Mesenchymal stem cell (in vitro differentiated cells and primary cell): ENCODE data around the gene RPS8. TPM values are rescaled to one million over a fixed set of nuclear protein-coding genes. Genes with fewer than 3 reads are reported as not detected.

Source experiments
- DNase-seq: peaks from one replicate; pipeline ENCODE4 v3.0.0-alpha.2; 2013
- H2AFZ ChIP-seq: one replicate; pipeline ENCODE4 v1.6.1; 2013; ENCODE audit warnings: low read depth, mild to moderate bottlenecking, control low read depth, inconsistent platforms, low read length, moderate library complexity
- H2AK5ac ChIP-seq: 2 replicates; pipeline ENCODE4 v1.6.1; 2013; ENCODE audit warnings: low read length, moderate library complexity, mild to moderate bottlenecking, inconsistent platforms; ENCODE audit not compliant: severe bottlenecking
- H2BK120ac ChIP-seq: one replicate; pipeline ENCODE4 v1.6.1; 2013; ENCODE audit warnings: low read depth, mild to moderate bottlenecking, inconsistent platforms, low read length, moderate library complexity
- H2BK12ac ChIP-seq, 2 experiments: one replicate each; pipeline ENCODE4 v1.6.1; 2013; ENCODE audit warnings: inconsistent platforms in 2 of 2, low read length in 2 of 2, mild to moderate bottlenecking in 2 of 2, moderate library complexity in 2 of 2, control low read depth in 1 of 2
- H2BK15ac ChIP-seq: one replicate; pipeline ENCODE4 v1.6.1; 2013; ENCODE audit warnings: mild to moderate bottlenecking, low read depth, inconsistent platforms; ENCODE audit not compliant: poor library complexity, severe bottlenecking
- H2BK5ac ChIP-seq: 2 replicates; pipeline ENCODE4 v1.6.1; 2013; ENCODE audit warnings: low read depth, mild to moderate bottlenecking, low read length, control low read depth, inconsistent platforms; ENCODE audit not compliant: poor library complexity, severe bottlenecking
- H3K14ac ChIP-seq, 2 experiments: one replicate each; pipeline ENCODE4 v1.6.1; 2013; ENCODE audit warnings: inconsistent platforms in 2 of 2, low read length in 2 of 2, control low read depth in 1 of 2, mild to moderate bottlenecking in 1 of 2, moderate library complexity in 1 of 2
- H3K18ac ChIP-seq, 2 experiments: one replicate each; pipeline ENCODE4 v1.6.1; 2013; ENCODE audit warnings: inconsistent platforms in 2 of 2, low read length in 2 of 2, control low read depth in 1 of 2, low read depth in 1 of 2, mild to moderate bottlenecking in 1 of 2
- H3K23ac ChIP-seq, 2 experiments: one replicate each; pipeline ENCODE4 v1.6.1; 2013; ENCODE audit warnings: inconsistent platforms in 2 of 2, low read length in 2 of 2, mild to moderate bottlenecking in 2 of 2, moderate library complexity in 2 of 2, control low read depth in 1 of 2
- H3K27ac ChIP-seq: 2 replicates; pipeline ENCODE4 v1.5.1; 2013; ENCODE audit warnings: mild to moderate bottlenecking, moderate library complexity, low read length, control low read depth, inconsistent platforms; ENCODE audit not compliant: poor library complexity, severe bottlenecking
- H3K27me3 ChIP-seq, 2 experiments: 2 replicates each; pipeline versions ENCODE4 v1.6.1 to v1.7.0; 2013; ENCODE audit warnings: low read length in 2 of 2, mild to moderate bottlenecking in 2 of 2, moderate library complexity in 2 of 2, control low read depth in 1 of 2, inconsistent platforms in 1 of 2; ENCODE audit not compliant: control insufficient read depth in 1 of 2, insufficient read depth in 1 of 2
- H3K36me3 ChIP-seq, 2 experiments: 2 replicates each; pipeline versions ENCODE4 v1.6.1 to v1.7.0; 2013; ENCODE audit warnings: low read length in 2 of 2, control low read depth in 1 of 2, inconsistent platforms in 1 of 2, low read depth in 1 of 2, mild to moderate bottlenecking in 1 of 2; ENCODE audit not compliant: insufficient read depth in 2 of 2, control insufficient read depth in 1 of 2
- H3K4ac ChIP-seq, 2 experiments: one replicate each; pipeline ENCODE4 v1.6.1; 2013; ENCODE audit warnings: inconsistent platforms in 2 of 2, low read length in 2 of 2, mild to moderate bottlenecking in 2 of 2, moderate library complexity in 2 of 2, control low read depth in 1 of 2, low read depth in 1 of 2
- H3K4me1 ChIP-seq: 2 replicates; pipeline ENCODE4 v1.6.1; 2013; ENCODE audit warnings: low read depth, low read length, control low read depth; ENCODE audit not compliant: control insufficient read depth, insufficient read depth
- H3K4me2 ChIP-seq: 2 replicates; pipeline ENCODE4 v1.6.1; 2013; ENCODE audit warnings: low read length, mild to moderate bottlenecking, inconsistent platforms; ENCODE audit not compliant: poor library complexity, severe bottlenecking
- H3K4me3 ChIP-seq, 2 experiments: 2 replicates each; pipeline versions ENCODE4 v1.5.1 to v1.7.0; 2013; ENCODE audit warnings: low read length in 2 of 2, mild to moderate bottlenecking in 2 of 2, control low read depth in 1 of 2, low read depth in 1 of 2; ENCODE audit not compliant: insufficient read depth in 1 of 2
- H3K79me1 ChIP-seq: replicated peaks from 2 replicates; pipeline ENCODE4 v1.6.1; 2013; ENCODE audit warnings: mild to moderate bottlenecking, control low read depth, low read length, inconsistent platforms; ENCODE audit not compliant: poor library complexity, severe bottlenecking
- H3K9ac ChIP-seq: 2 replicates; pipeline ENCODE4 v1.7.0; 2013; ENCODE audit warnings: mild to moderate bottlenecking, low read length, moderate library complexity
- H3K9me3 ChIP-seq: 2 replicates; pipeline ENCODE4 v1.7.0; 2013; ENCODE audit warnings: mild to moderate bottlenecking, low read length; ENCODE audit not compliant: control insufficient read depth
- H4K8ac ChIP-seq: one replicate; pipeline ENCODE4 v1.6.1; 2013; ENCODE audit warnings: inconsistent platforms, mild to moderate bottlenecking, low read length, moderate library complexity
- H4K91ac ChIP-seq: one replicate; pipeline ENCODE4 v1.6.1; 2013; ENCODE audit warnings: mild to moderate bottlenecking, low read length, inconsistent platforms
- WGBS: methylation state at CpG from one replicate; pipeline ENCODE4 v1.1.7; 2013; ENCODE audit warnings: mixed read lengths; 5-methylcytosine and 5-hydroxymethylcytosine counted together
- small RNA-seq: library from polyadenylated mRNA; stranded (forward); fragments of <200 nt; extraction: miRNeasy Mini kit (QIAGEN cat#:217004); gene quantifications from one replicate; pipeline ENCODE3, GENCODE V24; 2013; ENCODE audit warnings: low read depth

Gene RPS8

GRCh38 chr1:44827197-44828002 is 52.1 kb downstream of the RPS8 start:
- peak overlapping the region; percentile 74 for H3K9ac ChIP-seq
- H3K79me1 ChIP-seq = no peaks in the 10 kb centered on the region
- 95% methylated on average over 28 of the region's 28 CpGs for WGBS
- H2BK120ac ChIP-seq = no peak overlapping the region
- no peak overlapping the region for H3K4ac ChIP-seq
- H3K4me3 ChIP-seq = no peak overlapping the region
- no peak overlapping the region for H2BK12ac ChIP-seq
- H3K9me3 ChIP-seq = no peaks in the 10 kb centered on the region
- H4K91ac ChIP-seq = peak overlapping the region; percentile 16
- no peak overlapping the region for H3K18ac ChIP-seq
- no peak overlapping the region for H3K23ac ChIP-seq
- no peaks in the 10 kb centered on the region for H3K27me3 ChIP-seq
- no peak overlapping the region for H3K4me2 ChIP-seq
- peaks cover 6% of the 10 kb centered on the region for H3K4me1 ChIP-seq
- no peak overlapping the region for H3K14ac ChIP-seq
- DNase-seq = no peak
- H3K36me3 ChIP-seq = peaks cover 0 to 3% of the 10 kb centered on the region in 2 experiments
- H2AK5ac ChIP-seq = no peak overlapping the region
- H4K8ac ChIP-seq = no peak overlapping the region
- no peak overlapping the region for H2BK5ac ChIP-seq
- H3K27ac ChIP-seq = no peak overlapping the region
- no peak overlapping the region for H2AFZ ChIP-seq
- H2BK15ac ChIP-seq = no peak overlapping the region

- no peak overlapping the region for H3K14ac ChIP-seq
- no peaks in the 10 kb centered on the region for H3K27me3 ChIP-seq
- H3K4me2 ChIP-seq = no peak overlapping the region
- peaks cover 6% of the 10 kb centered on the region for H3K4me1 ChIP-seq
- H2AK5ac ChIP-seq = no peak overlapping the region
- H3K4me3 ChIP-seq = no peak overlapping the region
- no peak overlapping the region for H2BK5ac ChIP-seq
- H3K27ac ChIP-seq = no peak overlapping the region
- no peak overlapping the region for H2BK12ac ChIP-seq
- H4K8ac ChIP-seq = no peak overlapping the region
- peaks cover 0 to under 1% of the 10 kb centered on the region in 2 experiments for H3K36me3 ChIP-seq
- DNase-seq = no peak
- H2AFZ ChIP-seq = no peak overlapping the region
- whole genome bisulfite sequencing = 97% methylated on average over 21 of the region's 21 CpGs
- peak overlapping the region; percentile 16 for H4K91ac ChIP-seq
- no peak overlapping the region for H2BK15ac ChIP-seq
- H3K4ac ChIP-seq = no peak overlapping the region
- H3K9me3 ChIP-seq = no peaks in the 10 kb centered on the region
- no peak overlapping the region for H3K18ac ChIP-seq
- no peaks in the 10 kb centered on the region for H3K79me1 ChIP-seq
- H3K9ac ChIP-seq = no peak overlapping the region
- no peak overlapping the region for H3K23ac ChIP-seq
- no peak overlapping the region for H2BK120ac ChIP-seq
Measured at GRCh38 chr1:44828003-44828651, 52.8 kb downstream of the RPS8 start.

Small RNA genes lying within 50 kb of the gene (small RNA-seq; reads per million reads assigned to genes)
- gene RNU5D-1 = 8.1 reads per million, percentile 73 among the genes with 10 or more reads in this experiment
- gene SNORD38A = 1,400 reads per million, percentile 97 among the genes with 10 or more reads in this experiment
- gene SNORD38B = not detected
- 265 reads per million, percentile 95 among the genes with 10 or more reads in this experiment for gene SNORD46
- gene SNORD55 = not detected
